NB4 (cell line): ENCODE data around the gene ZNF77.

Experiments
- POLR2A ChIP-seq: IDR thresholded peaks from 2 replicates; pipeline ENCODE4 v1.6.1; 2011; ENCODE audit warnings: mild to moderate bottlenecking; ENCODE audit not compliant: insufficient read length; ENCODE audit errors: extremely low read depth
- TF ChIP-seq, protein P1 (sequence below): IDR thresholded peaks from one replicate; pipeline ENCODE4 v1.5.1; 2012; ENCODE audit warnings: low read depth, low read length
- TF ChIP-seq, protein P2 (sequence below): IDR thresholded peaks from 2 replicates; pipeline ENCODE4 v1.6.1; 2011; ENCODE audit warnings: low read depth, low read length

DNA sequence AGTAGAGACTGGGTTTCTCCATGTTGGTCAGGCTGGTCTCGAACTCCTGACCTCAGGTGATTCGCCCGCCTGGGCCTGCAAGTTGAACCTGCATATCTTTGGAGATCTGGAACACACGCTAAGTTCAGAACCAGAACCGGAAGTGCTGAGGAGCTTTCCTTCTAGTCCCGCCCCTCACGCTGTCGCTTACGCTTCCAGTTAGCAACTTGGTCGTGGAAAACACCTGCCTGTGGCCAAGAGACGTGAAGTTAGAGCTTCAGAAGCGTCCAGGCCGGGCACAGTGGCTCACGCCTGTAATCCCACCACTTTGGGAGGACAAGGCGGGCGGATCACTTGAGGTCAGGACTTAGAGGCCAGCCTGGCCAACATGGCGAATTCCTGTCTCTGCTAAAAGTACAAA is 59.0 kb downstream of the ZNF77 start:
- TF ChIP-seq, protein P1, sequence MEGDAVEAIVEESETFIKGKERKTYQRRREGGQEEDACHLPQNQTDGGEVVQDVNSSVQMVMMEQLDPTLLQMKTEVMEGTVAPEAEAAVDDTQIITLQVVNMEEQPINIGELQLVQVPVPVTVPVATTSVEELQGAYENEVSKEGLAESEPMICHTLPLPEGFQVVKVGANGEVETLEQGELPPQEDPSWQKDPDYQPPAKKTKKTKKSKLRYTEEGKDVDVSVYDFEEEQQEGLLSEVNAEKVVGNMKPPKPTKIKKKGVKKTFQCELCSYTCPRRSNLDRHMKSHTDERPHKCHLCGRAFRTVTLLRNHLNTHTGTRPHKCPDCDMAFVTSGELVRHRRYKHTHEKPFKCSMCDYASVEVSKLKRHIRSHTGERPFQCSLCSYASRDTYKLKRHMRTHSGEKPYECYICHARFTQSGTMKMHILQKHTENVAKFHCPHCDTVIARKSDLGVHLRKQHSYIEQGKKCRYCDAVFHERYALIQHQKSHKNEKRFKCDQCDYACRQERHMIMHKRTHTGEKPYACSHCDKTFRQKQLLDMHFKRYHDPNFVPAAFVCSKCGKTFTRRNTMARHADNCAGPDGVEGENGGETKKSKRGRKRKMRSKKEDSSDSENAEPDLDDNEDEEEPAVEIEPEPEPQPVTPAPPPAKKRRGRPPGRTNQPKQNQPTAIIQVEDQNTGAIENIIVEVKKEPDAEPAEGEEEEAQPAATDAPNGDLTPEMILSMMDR: no peak
- no peak for TF ChIP-seq POLR2A
- TF ChIP-seq, protein P2, sequence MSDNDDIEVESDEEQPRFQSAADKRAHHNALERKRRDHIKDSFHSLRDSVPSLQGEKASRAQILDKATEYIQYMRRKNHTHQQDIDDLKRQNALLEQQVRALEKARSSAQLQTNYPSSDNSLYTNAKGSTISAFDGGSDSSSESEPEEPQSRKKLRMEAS: no peak
